ENCODE data around the gene AKAP7.

DNA sequence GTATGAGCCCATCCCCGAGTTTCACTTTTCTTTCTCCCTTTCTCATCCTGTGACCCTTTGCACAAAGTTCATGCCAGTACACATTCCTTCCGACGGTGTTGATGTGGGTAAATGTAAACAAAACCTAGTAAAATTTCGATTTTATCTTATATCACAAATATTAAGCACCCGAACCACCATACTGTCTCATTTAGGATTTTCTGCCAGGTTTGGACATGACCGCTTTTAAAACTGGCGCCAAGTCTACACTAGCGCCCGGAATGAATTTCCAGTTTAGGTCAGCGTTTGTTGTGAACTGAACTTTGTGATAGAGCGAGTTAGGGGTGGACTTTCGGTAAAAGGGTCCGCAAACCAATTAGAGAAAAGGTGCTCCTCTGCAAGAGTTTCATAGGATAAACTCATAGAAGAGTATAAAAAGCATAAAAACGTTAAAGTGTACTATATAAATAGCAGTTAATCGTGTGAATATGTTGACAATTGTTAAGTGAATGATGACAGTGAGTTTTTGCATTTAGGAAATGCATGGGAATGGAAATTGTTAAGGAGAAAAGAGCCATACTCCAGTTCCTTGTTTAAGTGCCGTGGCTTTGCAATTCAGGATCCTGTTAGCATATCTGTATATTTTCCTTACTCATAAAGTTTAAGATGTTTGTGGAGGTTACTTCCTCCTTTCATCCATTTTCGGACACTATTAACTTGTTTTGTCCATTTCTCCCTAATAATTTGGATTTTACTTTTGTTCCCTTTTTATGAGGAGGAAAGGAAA, 937 bp downstream of the AKAP7 start:
- no peak for TF ChIP-seq YY1 (IDR thresholded peaks at IDR 0.05; ENCODE audit: insufficient read depth, insufficient read length)
- no peak for TF ChIP-seq ZNF274 (IDR thresholded peaks at IDR 0.05; ENCODE audit: low read depth, low read length)
